GM21786 (cell line): ENCODE results near the gene BAHD1.

Experiments used
- ATAC-seq: cut with Tn5 transposase; IDR thresholded peaks from one replicate; pipeline ENCODE4 v1.9.1; 2021; ENCODE audit not compliant: unreplicated experiment

BAHD1 gene

GRCh38 chr15:40443255-40443654, 2.5 kb downstream of the BAHD1 start:
- ATAC-seq = no peak

GRCh38 chr15:40443846-40444245, 3.1 kb downstream of the BAHD1 start:
- no peak for ATAC-seq

GRCh38 chr15:40444736-40445135, 4.0 kb downstream of the BAHD1 start:
- ATAC-seq = no peak

- no peak for ATAC-seq
Measured at GRCh38 chr15:40445421-40445922, 4.7 kb downstream of the BAHD1 start.

- ATAC-seq = no peak
Measured at GRCh38 chr15:40446144-40446543, 5.4 kb downstream of the BAHD1 start.

GRCh38 chr15:40448354-40448753, 7.6 kb downstream of the BAHD1 start:
- no peak for ATAC-seq

- ATAC-seq = no peak
Measured at GRCh38 chr15:40449275-40449674, 8.5 kb downstream of the BAHD1 start.

GRCh38 chr15:40450047-40450446, 9.3 kb downstream of the BAHD1 start:
- no peak for ATAC-seq

- no peak for ATAC-seq
Measured at GRCh38 chr15:40451527-40452158, 10.9 kb downstream of the BAHD1 start.

- ATAC-seq = peak; percentile 61
Measured at GRCh38 chr15:40452296-40453090, 11.7 kb downstream of the BAHD1 start.

- peak; percentile 47 for ATAC-seq
Measured at GRCh38 chr15:40453941-40454340, 13.2 kb downstream of the BAHD1 start.

GRCh38 chr15:40454904-40455391, 14.2 kb downstream of the BAHD1 start:
- ATAC-seq = no peak

GRCh38 chr15:40456299-40456712, 15.6 kb downstream of the BAHD1 start:
- no peak for ATAC-seq

GRCh38 chr15:40456738-40457137, 16.0 kb downstream of the BAHD1 start:
- no peak for ATAC-seq

GRCh38 chr15:40458495-40459371, 18.0 kb downstream of the BAHD1 start:
- ATAC-seq = no peak

GRCh38 chr15:40459391-40460015, 18.8 kb downstream of the BAHD1 start:
- ATAC-seq = no peak

GRCh38 chr15:40460404-40460803, 19.7 kb downstream of the BAHD1 start:
- no peak for ATAC-seq

GRCh38 chr15:40461958-40462357, 21.2 kb downstream of the BAHD1 start:
- ATAC-seq = no peak

- no peak for ATAC-seq
Measured at GRCh38 chr15:40463279-40463678, 22.5 kb downstream of the BAHD1 start.

GRCh38 chr15:40463886-40464545, 23.3 kb downstream of the BAHD1 start:
- ATAC-seq = no peak
